A673 (cell line): ENCODE results near the gene PRAME.

Experiments
- EZH2 ChIP-seq: fragments of 200-600 bp; sonication (generic); IDR thresholded peaks from 2 replicates; pipeline ENCODE4 v1.6.1; 2017; ENCODE audit warnings: borderline replicate concordance, low read depth, mild to moderate bottlenecking, mixed read lengths, antibody characterized with exemption, low read length; ENCODE audit not compliant: poor library complexity, severe bottlenecking
- TF ChIP-seq, protein P1 (sequence below): fragments of 300-800, 200-600 bp; sonication (generic); conservative IDR thresholded peaks from 2 replicates; pipeline ENCODE4 v1.5.1; 2017; ENCODE audit warnings: low read depth, mild to moderate bottlenecking, antibody characterized with exemption, low read length, moderate library complexity, mixed read lengths

DNA sequence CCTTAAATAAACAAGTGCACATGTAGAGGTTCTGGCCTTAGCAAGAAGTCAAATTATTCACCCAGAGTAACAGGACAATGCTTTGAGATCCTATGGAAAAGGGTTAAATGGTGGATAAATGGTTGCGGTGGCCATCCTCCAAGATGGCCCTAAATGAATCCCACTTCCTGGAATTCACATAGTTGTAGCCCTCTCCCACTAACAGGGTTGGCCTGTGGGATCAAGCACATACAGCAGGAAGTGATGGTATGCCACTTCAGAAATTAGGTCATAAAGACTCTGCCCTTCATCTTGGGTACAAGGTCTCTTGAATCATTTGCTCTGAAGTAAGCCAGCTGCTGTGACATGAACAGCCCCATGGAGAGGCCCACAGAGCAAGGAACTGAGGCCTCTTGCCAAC is 52.3 kb downstream of the PRAME start:
- TF ChIP-seq EZH2: no peak
- TF ChIP-seq, protein P1, sequence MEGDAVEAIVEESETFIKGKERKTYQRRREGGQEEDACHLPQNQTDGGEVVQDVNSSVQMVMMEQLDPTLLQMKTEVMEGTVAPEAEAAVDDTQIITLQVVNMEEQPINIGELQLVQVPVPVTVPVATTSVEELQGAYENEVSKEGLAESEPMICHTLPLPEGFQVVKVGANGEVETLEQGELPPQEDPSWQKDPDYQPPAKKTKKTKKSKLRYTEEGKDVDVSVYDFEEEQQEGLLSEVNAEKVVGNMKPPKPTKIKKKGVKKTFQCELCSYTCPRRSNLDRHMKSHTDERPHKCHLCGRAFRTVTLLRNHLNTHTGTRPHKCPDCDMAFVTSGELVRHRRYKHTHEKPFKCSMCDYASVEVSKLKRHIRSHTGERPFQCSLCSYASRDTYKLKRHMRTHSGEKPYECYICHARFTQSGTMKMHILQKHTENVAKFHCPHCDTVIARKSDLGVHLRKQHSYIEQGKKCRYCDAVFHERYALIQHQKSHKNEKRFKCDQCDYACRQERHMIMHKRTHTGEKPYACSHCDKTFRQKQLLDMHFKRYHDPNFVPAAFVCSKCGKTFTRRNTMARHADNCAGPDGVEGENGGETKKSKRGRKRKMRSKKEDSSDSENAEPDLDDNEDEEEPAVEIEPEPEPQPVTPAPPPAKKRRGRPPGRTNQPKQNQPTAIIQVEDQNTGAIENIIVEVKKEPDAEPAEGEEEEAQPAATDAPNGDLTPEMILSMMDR: no peak
